Ramos (cell line): ENCODE data around the gene FBXO42.

Source experiments
- in situ Hi-C: fragments of 300-500 bp; cut with MboI; formaldehyde crosslinking; loops from one replicate; pipeline ENCODE4 v1.14.3; 2022; ENCODE audit warnings: low sequenced_read_pairs; ENCODE audit not compliant: unreplicated experiment

Gene FBXO42

GRCh38 chr1:16334655-16335340, 17.5 kb downstream of the FBXO42 start:
- in situ Hi-C loops = no loop called here

DNA sequence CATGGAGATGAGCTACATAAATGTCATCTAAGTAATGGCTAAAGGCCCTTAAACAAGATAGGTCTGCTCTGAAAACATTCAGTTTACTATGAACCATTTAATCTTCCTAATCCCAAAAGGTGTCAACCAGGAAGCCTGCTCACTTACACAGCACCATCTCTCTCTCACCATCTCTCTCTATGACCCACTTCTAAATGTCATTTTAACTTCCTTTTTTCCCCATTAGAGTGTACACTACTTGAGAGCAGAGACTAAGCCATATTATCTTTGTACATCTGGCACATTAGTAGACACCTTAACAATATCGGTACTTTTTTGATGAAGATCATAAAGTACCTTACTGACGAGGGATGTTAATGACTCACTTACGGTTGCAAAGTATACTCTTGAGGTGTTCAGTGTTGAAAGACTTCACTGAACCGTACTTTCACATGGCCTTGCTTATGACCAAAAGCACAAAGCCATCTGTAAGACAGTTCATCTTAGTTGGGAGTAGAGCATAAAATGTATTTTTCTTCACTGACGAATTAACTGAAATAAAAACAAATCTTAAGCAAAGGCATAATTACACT, 25.4 kb downstream of the FBXO42 start:
- in situ Hi-C loops = no loop called here

DNA sequence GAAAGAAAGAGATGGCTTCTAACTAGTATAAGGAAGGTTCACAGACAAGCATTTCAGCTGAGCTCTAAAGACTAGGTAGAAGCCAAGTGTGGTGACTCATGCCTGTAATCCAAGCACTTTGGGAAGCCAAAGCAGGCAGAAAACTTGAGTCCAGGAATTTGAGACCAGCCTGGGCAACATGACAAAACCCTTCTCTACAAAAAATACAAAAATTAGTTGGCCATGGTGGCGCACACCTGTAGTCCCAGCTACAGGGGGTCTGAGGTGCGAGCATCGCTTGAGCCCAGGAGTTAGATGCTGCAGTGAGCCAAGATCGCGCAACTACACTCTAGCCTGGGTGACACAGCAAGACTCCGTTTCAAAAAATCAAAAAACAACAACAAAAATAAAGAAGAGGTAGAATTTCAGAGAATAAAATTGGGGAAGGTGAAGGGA, 27.8 kb downstream of the FBXO42 start:
- in situ Hi-C loops = no loop called here

DNA sequence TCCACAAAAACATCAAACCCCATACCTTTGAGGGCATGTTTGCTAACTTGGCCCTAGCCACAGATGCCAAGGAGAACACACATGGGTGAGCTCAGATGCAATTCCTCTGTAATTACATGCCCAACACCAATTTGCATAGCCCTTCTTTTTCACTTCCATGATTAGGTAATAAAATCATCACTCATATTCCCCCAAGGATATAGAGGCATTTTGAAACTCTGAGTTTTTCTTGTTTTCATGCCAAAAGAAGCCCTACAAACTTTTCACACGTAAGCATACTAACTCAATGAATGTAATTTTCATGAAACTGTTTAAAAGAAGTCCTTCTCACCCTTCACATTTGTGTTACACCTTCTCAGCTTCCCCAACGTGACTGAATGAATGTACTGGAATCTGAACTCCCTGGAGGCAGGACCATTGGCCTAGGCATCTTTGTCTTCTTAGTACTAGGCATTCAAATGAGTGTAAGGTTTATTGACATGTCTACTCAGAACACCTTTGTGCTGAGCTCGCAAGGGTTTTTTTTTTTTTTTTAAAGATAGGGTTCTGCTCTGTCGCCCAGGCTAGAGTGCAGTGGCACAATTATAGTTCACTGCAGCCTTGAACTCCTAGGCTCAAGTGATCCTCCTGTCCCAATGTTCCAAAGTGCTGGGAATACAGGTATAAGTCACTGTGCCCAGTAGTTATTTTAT, 31.0 kb downstream of the FBXO42 start:
- in situ Hi-C loops = no loop called here

- in situ Hi-C loops = no loop called here
Observed at GRCh38 chr1:16318555-16318954, 33.7 kb downstream of the FBXO42 start.

- in situ Hi-C loops = no loop called here
Observed at GRCh38 chr1:16315437-16315836, 36.8 kb downstream of the FBXO42 start.

DNA sequence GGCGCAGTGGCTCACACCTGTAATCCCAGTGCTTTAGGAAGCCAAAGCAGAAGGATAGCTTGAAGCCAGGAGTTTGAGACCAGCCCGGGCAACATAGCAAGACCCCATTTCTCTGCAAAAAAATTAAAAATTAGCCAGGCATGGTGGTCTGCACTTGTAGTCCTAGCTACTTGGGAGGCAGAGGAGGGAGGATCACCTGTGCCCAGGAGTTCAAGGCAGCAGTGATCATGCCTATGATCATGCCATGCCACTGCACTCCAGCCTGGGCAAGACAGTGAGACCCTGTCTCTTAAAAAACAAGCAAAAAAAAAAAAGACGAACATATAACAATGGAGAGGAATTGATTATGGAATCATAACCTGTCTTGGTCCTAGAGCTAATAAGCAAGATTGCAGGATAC, 45.1 kb downstream of the FBXO42 start:
- in situ Hi-C loops = no loop called here

DNA sequence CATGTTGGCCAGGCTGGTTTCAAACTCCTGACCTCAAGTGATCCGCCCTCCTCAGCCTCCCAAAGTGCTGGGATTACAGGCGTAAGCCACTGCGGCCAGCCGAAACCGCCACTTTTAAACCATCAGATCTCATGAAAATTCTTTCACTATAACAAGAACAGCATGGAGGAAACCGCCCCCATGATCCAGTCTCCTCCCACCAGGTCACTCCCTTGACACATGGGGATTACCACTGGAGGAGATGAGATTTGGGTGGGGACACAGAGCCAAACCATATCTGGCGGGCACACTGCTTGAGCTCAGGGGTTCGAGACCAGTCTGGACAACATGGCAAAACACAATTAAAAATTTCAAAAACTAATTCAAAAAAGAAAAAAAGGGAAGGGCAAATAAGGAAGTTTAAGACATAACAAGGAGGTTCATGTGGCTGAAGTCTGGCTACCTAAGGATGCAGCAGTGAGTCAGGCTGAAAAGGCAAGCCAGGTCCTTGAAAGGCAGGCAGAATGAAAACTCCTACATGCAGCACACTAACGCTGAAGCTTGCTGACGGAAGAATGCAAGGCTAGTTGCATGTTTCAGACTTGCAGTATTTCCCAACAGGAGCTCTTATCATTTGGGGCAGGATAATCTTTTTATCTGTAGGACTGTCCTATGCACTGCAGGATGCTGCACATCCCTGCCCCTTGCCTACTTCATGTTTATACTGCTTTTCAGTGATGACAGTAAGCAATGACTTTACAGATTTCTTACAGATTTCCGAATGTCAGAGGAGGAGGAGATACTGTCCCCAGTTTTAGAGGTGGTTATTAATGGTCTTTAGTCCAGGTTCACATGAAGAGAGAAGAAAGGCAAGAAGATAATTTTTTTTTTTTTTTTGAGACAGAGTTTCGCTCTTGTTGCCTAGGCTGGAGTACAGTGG, 49.3 kb downstream of the FBXO42 start:
- in situ Hi-C loops = no loop called here

GRCh38 chr1:16300436-16300835, 51.8 kb downstream of the FBXO42 start:
- in situ Hi-C loops = no loop called here

DNA sequence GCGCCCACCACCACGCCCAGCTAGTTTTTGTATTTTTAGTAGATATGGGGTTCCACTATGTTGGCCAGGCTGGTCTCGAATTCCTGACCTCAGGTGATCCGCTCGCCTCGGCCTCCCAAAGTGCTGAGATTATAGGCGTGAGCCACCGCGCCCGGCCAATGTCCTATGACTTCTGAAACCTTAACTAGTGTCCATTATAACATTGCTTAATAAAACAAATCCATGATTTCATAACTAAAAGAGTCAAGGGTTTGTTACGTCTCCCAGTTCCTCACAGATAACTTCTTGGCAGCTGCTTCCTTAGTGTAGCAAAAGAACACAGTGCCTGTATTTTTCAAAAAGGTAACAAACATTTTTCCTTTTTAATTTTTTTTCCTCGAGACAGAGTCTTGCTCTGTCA, 53.6 kb downstream of the FBXO42 start:
- in situ Hi-C loops = no loop called here

GRCh38 chr1:16296643-16297042, 55.6 kb downstream of the FBXO42 start:
- in situ Hi-C loops = no loop called here

DNA sequence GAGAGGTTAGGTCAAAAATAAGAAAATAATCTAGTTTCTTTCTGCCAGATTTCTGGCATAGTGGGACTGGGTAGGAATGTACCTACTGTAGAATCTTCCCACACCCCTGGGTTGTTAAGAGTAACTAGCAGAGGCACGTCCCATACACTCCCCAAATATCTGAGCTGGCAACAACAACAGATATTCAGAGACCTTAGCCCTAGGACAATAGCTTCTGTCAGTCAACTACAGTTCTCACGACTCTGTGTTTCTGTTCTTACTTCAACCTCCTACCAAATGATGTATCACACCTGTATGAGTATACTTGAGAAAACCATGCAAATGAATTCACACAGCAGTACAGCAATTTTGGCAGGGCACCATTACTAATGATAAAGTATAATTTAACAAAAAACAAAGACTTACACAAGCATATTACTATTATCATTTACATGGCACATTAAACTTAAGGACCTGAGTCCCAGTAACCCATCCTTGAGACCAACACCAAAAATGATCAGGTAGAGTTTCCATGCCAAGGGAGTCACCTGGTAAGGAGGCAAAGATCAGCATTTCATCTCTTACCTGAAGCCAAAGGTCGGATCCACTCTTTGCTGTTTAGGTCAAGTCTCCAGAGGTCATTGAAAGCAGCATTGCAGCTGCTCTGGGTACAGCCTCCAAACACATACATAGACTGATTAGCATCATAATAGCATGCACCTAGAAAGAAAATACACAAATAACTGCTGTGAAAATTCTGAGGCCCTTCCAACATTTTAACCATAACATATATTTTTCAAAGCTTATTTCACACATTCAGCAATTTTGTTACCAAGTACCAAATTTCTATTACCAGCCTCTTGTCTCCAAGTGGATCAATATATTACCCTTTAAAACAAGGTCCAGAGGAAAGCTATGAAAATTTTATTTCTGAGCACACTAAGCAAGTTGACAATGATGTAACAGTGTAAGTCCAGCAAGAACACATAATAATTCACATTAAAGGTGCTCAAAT, 57.8 kb downstream of the FBXO42 start:
- in situ Hi-C loops = no loop called here

DNA sequence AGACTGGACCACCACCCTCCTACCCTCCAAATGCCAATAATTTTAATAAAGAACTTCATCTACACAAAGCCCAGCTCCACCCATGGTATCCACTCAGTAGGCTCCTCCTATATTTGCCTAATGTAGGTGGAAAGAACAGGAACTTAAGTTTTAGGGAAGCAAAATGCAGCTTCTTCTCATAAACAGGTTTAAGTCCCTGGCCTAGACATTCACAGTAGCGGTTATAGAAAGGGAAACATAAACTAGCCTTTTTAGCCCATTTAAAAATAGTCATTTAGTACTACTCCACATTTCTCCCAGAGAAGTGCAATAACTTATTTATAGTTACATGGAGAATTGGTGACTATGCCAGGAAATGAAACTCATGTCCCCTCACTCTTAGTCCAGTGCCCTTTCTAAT, 58.7 kb downstream of the FBXO42 start:
- in situ Hi-C loops = no loop called here

DNA sequence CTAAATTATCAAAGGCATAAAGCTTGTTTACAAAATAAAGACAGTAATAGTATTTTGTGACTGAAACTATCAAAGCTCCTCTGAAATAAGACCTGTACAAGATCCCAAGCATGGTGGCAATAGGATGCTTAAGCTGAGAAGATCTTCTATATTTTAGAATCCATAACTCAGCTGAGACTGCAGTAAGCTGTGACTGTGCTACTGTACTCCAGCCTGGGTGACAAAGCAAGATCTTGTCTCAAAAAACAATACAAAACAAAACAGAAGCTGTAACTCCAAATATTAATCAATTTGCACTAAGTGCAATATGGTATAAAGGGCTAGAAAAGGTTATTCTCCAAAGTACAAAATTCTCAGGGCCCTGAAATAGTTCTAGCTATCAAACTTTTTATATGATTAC, 59.5 kb downstream of the FBXO42 start:
- in situ Hi-C loops = no loop called here

GRCh38 chr1:16289959-16290358, 62.3 kb downstream of the FBXO42 start:
- in situ Hi-C loops = no loop called here

DNA sequence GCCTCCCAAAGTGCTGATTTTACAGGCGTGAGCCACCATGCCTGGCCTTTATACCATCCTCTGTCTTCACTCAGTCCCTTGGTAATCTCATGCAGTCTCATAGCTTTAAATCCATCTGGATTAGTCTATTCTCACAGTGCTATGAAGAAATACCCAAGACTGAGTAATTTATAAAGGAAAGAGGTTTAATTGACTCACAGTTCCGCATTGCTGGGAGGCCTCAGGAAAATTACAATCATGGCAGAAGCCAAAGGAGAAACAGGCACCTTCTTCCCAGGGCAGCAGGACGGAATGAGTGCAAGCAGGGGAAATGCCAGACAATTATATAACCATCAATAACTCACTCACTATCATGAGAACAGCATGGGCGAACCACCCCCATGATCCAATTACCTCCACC, 66.2 kb downstream of the FBXO42 start:
- in situ Hi-C loops = no loop called here

DNA sequence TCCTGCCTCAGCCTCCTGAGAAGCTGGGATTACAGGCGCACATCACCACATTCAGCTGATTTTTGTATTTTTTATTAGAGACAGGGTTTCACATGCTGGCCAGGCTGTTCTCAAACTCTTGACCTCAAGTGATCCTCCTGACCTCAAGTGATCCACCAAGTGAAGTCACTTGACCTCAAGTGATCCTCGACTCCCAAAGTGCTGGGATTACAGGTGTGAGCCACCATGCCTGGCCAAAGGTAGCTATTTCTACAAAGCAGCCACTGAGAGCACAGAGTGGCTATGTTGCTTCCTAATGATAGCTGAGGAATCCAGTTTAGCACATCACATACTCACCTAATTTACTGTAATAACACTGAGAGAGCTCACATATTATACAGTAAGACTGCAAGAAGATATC, 70.5 kb downstream of the FBXO42 start:
- in situ Hi-C loops = no loop called here

GRCh38 chr1:16279186-16279585, 73.1 kb downstream of the FBXO42 start:
- in situ Hi-C loops = no loop called here

GRCh38 chr1:16276302-16277030, 75.8 kb downstream of the FBXO42 start:
- in situ Hi-C loops = no loop called here
